ENCODE measurements around the gene ADGRG6.
"Not testable (repeated sequence)": the region's sequence is repeated elsewhere in the genome, so short reads cannot be mapped to it uniquely, and the experiment has no call there.

ADGRG6 gene

DNA sequence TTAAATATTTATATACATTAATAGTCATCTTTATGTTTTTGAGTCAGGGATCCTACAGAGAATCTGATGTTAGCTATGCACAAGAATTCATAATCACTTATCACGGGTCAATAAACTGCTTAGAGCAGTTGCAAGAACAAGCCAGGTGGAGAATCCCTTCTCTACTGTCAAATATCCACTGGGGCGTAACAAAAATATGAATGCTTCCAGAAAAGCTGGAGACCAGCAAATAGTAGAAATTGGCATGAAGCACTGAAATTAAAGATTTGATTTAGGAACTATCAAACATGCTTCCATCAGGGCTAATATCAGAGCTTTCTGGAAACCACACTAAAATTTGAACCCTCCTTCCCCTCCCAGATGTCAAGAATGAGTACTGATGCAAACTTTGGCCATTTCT is 37.3 kb downstream of the ADGRG6 start:
- no peak overlapping the region for H3K4me3 ChIP-seq (replicated peaks; ENCODE audit: low read depth, low read length)
- DNase-seq (ENCODE audit: extremely low read depth, low read depth) = no peak
- TF ChIP-seq, protein P1, sequence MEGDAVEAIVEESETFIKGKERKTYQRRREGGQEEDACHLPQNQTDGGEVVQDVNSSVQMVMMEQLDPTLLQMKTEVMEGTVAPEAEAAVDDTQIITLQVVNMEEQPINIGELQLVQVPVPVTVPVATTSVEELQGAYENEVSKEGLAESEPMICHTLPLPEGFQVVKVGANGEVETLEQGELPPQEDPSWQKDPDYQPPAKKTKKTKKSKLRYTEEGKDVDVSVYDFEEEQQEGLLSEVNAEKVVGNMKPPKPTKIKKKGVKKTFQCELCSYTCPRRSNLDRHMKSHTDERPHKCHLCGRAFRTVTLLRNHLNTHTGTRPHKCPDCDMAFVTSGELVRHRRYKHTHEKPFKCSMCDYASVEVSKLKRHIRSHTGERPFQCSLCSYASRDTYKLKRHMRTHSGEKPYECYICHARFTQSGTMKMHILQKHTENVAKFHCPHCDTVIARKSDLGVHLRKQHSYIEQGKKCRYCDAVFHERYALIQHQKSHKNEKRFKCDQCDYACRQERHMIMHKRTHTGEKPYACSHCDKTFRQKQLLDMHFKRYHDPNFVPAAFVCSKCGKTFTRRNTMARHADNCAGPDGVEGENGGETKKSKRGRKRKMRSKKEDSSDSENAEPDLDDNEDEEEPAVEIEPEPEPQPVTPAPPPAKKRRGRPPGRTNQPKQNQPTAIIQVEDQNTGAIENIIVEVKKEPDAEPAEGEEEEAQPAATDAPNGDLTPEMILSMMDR (IDR thresholded peaks at IDR 0.05; ENCODE audit: low read depth, low read length, missing control alignments) = no peak

DNA sequence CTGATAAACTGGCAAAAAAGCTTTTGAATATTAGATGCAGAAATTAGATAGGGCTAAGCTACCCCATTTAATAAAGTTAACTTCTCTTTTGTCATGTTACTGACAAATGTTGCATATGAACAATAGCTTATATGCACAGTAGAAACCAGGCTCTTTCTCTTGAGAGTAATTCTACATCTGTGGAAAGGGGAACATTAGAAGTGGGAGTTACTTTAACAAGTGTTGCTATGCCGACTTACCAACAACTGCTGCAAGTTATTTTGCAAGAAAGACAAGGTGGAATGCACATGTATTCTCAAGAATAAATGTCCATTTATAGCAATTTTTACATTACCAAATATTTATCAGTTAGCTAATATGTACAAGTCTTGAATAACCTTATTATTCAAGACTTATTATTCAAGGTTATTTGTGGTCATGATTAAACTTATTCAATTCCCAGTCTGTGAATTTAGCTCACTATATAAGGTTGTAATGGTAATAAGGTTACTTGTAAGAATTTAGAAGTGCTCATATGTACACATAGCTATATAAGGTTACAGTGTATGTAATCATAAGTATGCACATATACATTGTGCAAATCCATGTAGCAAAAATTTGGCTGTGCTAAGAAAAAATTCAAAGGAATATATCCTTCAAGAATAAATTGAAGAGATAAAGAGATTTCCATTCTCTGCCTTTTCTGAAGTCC is 38.3 kb downstream of the ADGRG6 start:
- TF ChIP-seq, protein P1 (IDR thresholded peaks at IDR 0.05; ENCODE audit: low read depth, low read length, missing control alignments) = no peak
- no peak for DNase-seq (ENCODE audit: extremely low read depth, low read depth)
- no peak overlapping the region for H3K4me3 ChIP-seq (replicated peaks; ENCODE audit: low read depth, low read length)

DNA sequence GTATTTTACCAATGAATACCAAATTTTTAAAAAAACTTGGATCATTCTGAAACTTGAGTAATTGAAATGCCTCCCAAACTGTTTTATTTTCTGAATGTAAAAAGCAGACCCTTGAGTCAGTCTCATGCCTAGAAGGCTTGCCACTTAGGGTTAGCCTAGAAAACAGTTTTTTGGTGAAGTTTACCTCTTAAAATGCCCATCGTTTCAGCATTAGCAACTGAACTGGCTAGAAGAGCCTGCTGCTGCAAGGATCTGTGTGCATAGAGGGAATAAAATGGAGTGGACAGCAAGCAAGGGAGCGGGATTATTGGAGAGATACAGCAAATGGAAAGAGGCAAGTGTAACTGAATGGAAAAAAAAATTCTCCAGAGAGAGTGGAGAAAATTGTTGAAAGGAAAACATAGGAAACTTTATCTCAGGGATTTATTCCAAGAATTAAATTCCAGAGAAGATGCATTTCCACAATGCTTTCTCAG is 40.1 kb downstream of the ADGRG6 start:
- DNase-seq (ENCODE audit: extremely low read depth, low read depth) = no peak
- no peak overlapping the region for H3K4me3 ChIP-seq (replicated peaks; ENCODE audit: low read depth, low read length)
- TF ChIP-seq, protein P1 (IDR thresholded peaks at IDR 0.05; ENCODE audit: low read depth, low read length, missing control alignments) = no peak

DNA sequence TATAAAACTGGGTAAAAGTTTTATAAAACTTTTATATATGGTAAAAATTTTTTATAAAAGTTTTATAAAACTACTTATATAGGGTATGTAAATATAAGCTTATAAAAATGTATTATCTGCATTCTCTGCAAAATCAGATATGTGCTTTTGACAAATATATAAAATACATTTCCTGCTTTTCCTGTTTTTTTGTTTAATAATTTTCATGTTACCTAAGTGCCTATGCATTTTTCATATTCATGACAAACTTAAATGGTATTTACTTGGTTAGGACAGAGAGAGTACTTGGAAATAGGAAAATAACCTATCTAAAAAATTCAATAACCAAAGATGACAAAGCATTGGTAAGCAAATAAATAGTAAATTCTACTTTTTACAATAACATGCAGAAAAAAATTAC is 41.2 kb downstream of the ADGRG6 start:
- TF ChIP-seq, protein P1 (IDR thresholded peaks at IDR 0.05; ENCODE audit: low read depth, low read length, missing control alignments) = no peak
- H3K4me3 ChIP-seq (replicated peaks; ENCODE audit: low read depth, low read length) = no peak overlapping the region
- DNase-seq (ENCODE audit: extremely low read depth, low read depth) = no peak

DNA sequence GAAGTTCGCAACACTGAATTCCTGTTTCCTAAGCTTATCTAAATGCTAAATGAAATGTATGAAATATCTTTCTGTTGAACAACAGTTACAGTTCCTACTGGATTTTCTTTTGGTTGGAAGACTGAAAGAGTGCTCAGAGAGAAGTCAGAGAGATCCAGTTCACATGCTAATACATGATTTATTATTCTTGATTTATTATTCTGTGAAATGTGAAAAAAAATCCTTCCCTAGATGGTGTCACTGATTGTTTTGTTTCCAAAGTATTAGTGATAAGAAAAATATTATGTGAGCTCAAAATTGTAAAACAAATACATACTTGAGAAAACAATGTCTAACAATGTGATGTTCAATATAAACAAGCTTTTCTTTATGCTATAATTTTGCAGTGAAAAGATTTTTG is 42.1 kb downstream of the ADGRG6 start:
- TF ChIP-seq, protein P1 (IDR thresholded peaks at IDR 0.05; ENCODE audit: low read depth, low read length, missing control alignments) = no peak
- H3K4me3 ChIP-seq (replicated peaks; ENCODE audit: low read depth, low read length) = no peak overlapping the region

DNA sequence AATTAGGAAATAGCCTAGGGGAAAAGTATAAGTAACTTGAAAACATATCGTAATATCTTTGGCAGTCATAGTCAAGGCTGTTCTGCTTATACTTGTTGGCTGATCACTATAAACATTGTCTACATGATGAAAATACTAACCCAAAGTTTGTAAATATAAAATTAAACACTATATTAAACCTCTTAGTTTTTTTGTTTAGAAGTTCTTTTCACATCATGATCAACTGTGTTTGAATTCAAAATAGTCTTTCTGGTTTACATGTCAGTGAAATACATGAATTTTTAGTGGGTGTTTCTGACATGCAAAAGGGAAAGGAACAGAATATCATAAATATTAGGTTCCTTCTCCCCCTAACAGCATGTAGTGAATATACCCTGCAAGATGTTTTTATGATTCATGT is 43.5 kb downstream of the ADGRG6 start:
- DNase-seq (ENCODE audit: extremely low read depth, low read depth) = no peak
- TF ChIP-seq, protein P1 (IDR thresholded peaks at IDR 0.05; ENCODE audit: low read depth, low read length, missing control alignments) = no peak

More for the DNA sequence above, 42.1 kb downstream of the ADGRG6 start:
- DNase-seq (ENCODE audit: extremely low read depth, low read depth) = no peak

DNA sequence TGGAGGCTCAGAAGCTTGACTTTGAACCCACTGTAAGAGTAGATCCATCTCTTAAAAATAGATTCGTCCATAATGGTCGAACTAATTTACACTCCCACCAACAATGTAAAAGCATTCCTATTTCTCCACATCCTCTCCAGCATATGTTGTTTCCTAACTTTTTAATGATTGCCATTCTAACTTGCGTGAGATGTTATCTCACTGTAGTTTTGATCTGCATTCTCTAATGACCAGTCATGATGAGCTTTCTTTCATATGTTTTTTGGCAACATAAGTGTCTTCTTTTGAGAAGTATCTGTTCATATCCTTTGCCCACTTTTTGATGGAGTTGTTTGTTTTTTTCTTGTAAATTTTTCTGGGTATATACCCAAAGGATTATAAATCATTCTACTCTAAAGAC is 44.4 kb downstream of the ADGRG6 start:
- DNase-seq (ENCODE audit: extremely low read depth, low read depth); H3K4me3 ChIP-seq (replicated peaks; ENCODE audit: low read depth, low read length): not testable (repeated sequence)

More for the DNA sequence above, 43.5 kb downstream of the ADGRG6 start:
- no peak overlapping the region for H3K4me3 ChIP-seq (replicated peaks; ENCODE audit: low read depth, low read length)

Data from HFF-Myc (cell line).